ENCODE results near the gene SEC23A. TPM values are rescaled to one million over a fixed set of nuclear protein-coding genes. Genes with fewer than 3 reads are reported as not detected.

SEC23A gene
- total RNA-seq, 1 experiment from 2014 or later = 42.0 TPM

DNA sequence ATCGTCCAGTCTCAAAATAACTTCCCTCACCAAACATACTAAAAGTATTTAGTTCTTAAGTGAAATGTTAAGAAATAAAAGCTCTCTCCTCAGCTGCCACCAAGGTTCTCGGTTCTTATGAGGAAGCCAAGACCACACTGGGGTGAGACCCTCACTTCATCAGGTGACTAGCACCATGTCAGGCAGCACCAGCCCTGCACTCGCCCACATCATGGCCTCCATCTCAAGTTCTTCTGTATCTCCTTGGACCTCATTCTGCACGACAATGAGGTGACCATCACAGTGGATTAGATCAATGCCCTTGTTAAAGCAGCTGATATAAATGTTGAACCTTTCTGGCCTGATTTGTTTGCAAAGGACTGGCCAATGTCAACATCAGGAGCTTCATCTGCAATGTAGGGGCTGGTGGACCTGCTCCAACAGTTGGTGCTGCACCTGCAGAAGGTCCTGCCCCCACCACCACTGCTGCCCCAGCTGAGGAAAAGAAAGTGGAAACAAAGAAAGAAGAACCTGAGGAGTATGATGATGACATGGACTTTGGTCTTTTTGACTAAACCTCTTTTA, 12.4 kb downstream of the SEC23A start:
- no peaks in the 10 kb centered on the region for H3K27me3 ChIP-seq (ENCODE audit: insufficient read depth, low read depth)
- no peaks in the 10 kb centered on the region for H3F3A ChIP-seq (ENCODE audit: insufficient read depth, low read depth)
- no peak for DNase-seq
- TF ChIP-seq, protein P1, sequence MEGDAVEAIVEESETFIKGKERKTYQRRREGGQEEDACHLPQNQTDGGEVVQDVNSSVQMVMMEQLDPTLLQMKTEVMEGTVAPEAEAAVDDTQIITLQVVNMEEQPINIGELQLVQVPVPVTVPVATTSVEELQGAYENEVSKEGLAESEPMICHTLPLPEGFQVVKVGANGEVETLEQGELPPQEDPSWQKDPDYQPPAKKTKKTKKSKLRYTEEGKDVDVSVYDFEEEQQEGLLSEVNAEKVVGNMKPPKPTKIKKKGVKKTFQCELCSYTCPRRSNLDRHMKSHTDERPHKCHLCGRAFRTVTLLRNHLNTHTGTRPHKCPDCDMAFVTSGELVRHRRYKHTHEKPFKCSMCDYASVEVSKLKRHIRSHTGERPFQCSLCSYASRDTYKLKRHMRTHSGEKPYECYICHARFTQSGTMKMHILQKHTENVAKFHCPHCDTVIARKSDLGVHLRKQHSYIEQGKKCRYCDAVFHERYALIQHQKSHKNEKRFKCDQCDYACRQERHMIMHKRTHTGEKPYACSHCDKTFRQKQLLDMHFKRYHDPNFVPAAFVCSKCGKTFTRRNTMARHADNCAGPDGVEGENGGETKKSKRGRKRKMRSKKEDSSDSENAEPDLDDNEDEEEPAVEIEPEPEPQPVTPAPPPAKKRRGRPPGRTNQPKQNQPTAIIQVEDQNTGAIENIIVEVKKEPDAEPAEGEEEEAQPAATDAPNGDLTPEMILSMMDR (conservative IDR thresholded peaks at IDR 0.05) = no peak
- no peak for TF ChIP-seq EZH2 (IDR thresholded peaks at IDR 0.05; ENCODE audit: low read depth)
- no peaks in the 10 kb centered on the region for H3K4me1 ChIP-seq (replicated peaks; ENCODE audit: insufficient read depth)
- H3K27ac ChIP-seq = no peak overlapping the region
- BruUV-seq (replicated peaks) = no TSS peak
- no peak overlapping the region for H3K4me2 ChIP-seq
- H3K4me3 ChIP-seq = no peak overlapping the region
- ChIA-PET POLR2A (ENCODE audit: unreplicated experiment) (interaction anchor here (0.7 kb wide), 1 partner anchor 258 kb away, joined by 5 read pairs; no protein-coding TSS in a partner anchor), CTCF (no interaction called here)
- H2AFZ ChIP-seq = no peak overlapping the region
- no peaks in the 10 kb centered on the region for H3K79me2 ChIP-seq (ENCODE audit: low read depth)
- H3K9me2 ChIP-seq (ENCODE audit: insufficient read depth) = no peaks in the 10 kb centered on the region
- no peaks in the 10 kb centered on the region for H4K20me1 ChIP-seq (ENCODE audit: insufficient read depth)
- H3K9me3 ChIP-seq (ENCODE audit: insufficient read depth, low read depth) = no peaks in the 10 kb centered on the region
- intact Hi-C loops (cut with micrococcal nuclease; ENCODE audit: unreplicated experiment) = no loop called here
- peaks cover 7% of the 10 kb centered on the region; the same call in 1 of the 2 replicates for H3K36me3 ChIP-seq (ENCODE audit: low read depth)

DNA sequence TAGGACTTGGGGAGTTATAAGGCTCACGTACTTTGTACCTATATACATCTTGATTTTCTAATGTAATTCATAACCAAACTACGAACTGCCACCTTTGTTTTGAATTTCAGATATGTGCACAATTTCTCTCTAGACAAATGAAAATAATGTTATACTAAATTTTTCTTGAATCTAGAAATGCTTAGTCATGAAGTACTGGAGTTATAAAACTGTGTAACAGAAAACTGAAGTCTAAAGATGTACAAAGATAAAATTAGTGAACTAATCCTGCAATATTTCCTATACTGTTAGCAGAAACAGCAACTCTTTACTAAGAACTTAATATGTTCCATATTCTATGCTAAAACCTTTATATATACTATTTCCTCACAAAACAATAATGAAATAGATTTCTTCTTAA, 15.5 kb downstream of the SEC23A start:
- TF ChIP-seq, protein P1 (conservative IDR thresholded peaks at IDR 0.05) = no peak
- TF ChIP-seq EZH2 (IDR thresholded peaks at IDR 0.05; ENCODE audit: low read depth) = no peak
- no peaks in the 10 kb centered on the region for H3K4me1 ChIP-seq (replicated peaks; ENCODE audit: insufficient read depth)
- no peaks in the 10 kb centered on the region for H3K9me2 ChIP-seq (ENCODE audit: insufficient read depth)
- H3K4me2 ChIP-seq = no peak overlapping the region
- H3K27me3 ChIP-seq (ENCODE audit: insufficient read depth, low read depth) = no peaks in the 10 kb centered on the region
- intact Hi-C loops (cut with micrococcal nuclease; ENCODE audit: unreplicated experiment) = no loop called here
- H3K79me2 ChIP-seq (ENCODE audit: low read depth) = no peaks in the 10 kb centered on the region
- no peaks in the 10 kb centered on the region for H4K20me1 ChIP-seq (ENCODE audit: insufficient read depth)
- H3K4me3 ChIP-seq = no peak overlapping the region
- H3K9me3 ChIP-seq (ENCODE audit: insufficient read depth, low read depth) = no peaks in the 10 kb centered on the region
- no peak overlapping the region for H3K27ac ChIP-seq
- peaks cover 4% of the 10 kb centered on the region; the same call in 1 of the 2 replicates for H3K36me3 ChIP-seq (ENCODE audit: low read depth)
- H2AFZ ChIP-seq = no peak overlapping the region
- ChIA-PET CTCF (no interaction called here), POLR2A (ENCODE audit: unreplicated experiment) (no interaction called here)
- BruUV-seq (replicated peaks) = no TSS peak
- no peaks in the 10 kb centered on the region for H3F3A ChIP-seq (ENCODE audit: insufficient read depth, low read depth)
- DNase-seq = no peak

DNA sequence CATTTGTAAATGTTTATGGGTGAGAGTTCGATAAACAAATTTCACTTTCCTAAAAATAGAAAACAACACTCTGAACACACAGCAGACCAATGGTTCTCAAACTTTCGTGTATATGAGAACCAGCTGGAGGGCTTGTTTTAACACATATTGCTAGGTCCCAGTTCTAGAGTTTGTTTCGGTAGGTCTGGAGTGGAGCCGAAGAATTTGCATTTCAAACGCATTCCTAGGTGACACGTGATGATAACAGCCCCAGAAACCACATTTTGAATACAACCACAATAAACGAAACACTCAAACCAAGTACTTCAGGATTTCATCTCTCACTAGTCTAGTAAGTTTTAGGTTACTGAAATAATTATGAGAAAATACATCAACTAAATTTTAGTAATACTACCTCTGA, 17.1 kb downstream of the SEC23A start:
- POLR2A ChIA-PET (ENCODE audit: unreplicated experiment) = no interaction called here
- Histone ChIP-seq H4K20me1 (ENCODE audit: insufficient read depth) (no peaks in the 10 kb centered on the region), H3K27me3 (ENCODE audit: insufficient read depth, low read depth) (no peaks in the 10 kb centered on the region), H3K4me2 (no peak overlapping the region), H3K4me1 (replicated peaks; ENCODE audit: insufficient read depth) (no peaks in the 10 kb centered on the region), H3K79me2 (ENCODE audit: low read depth) (no peaks in the 10 kb centered on the region), H3K4me3 (no peak overlapping the region), H3K9me3 (ENCODE audit: insufficient read depth, low read depth) (no peaks in the 10 kb centered on the region), H3K36me3 (ENCODE audit: low read depth) (no peaks in the 10 kb centered on the region), H3K27ac (no peak overlapping the region), H2AFZ (no peak overlapping the region), H3K9me2 (ENCODE audit: insufficient read depth) (no peaks in the 10 kb centered on the region), H3F3A (ENCODE audit: insufficient read depth, low read depth) (no peaks in the 10 kb centered on the region)
- CTCF ChIA-PET = no interaction called here
- no peak for TF ChIP-seq EZH2 (IDR thresholded peaks at IDR 0.05; ENCODE audit: low read depth)
- TF ChIP-seq, protein P1 (conservative IDR thresholded peaks at IDR 0.05) = no peak
- DNase-seq = no peak
- intact Hi-C loops (cut with micrococcal nuclease; ENCODE audit: unreplicated experiment) = no loop called here
- BruUV-seq (replicated peaks) = no TSS peak

Data from PC-9 (cell line).